GM13977 (cell line): ENCODE data around the gene WWOX.

ENCODE experiments used
- DNase-seq: peaks from one replicate; pipeline ENCODE4 v3.0.0; 2012; ENCODE audit warnings: low spot score
- CTCF ChIP-seq: IDR thresholded peaks from 2 replicates; pipeline ENCODE4 v1.5.1; 2012; ENCODE audit warnings: mild to moderate bottlenecking, control low read depth; ENCODE audit not compliant: insufficient read depth; ENCODE audit errors: extremely low read depth, missing control alignments
- in situ Hi-C: fragments of 300-500 bp; cut with MboI; formaldehyde crosslinking; loops from one replicate; pipeline ENCODE4 v1.12.0; 2022; ENCODE audit warnings: low sequenced_read_pairs, low pct_unique_long_range_greater_than_20kb, mixed read lengths, inconsistent platforms; ENCODE audit not compliant: unreplicated experiment

The WWOX gene

GRCh38 chr16:78094166-78094565 is 5.3 kb upstream of the WWOX start:
- in situ Hi-C loops: no loop called here

GRCh38 chr16:78094998-78095397 is 4.5 kb upstream of the WWOX start:
- TF ChIP-seq CTCF: no peak
- in situ Hi-C loops: no loop called here
- DNase-seq: no peak

More at GRCh38 chr16:78094166-78094565, 5.3 kb upstream of the WWOX start:
- no peak for DNase-seq
- peak; percentile 6 for TF ChIP-seq CTCF

- in situ Hi-C loops: no loop called here
- no peak for TF ChIP-seq CTCF
- no peak for DNase-seq
These were observed 3.1 kb upstream of the WWOX start for GRCh38 chr16:78096386-78096785.

- TF ChIP-seq CTCF: no peak
- DNase-seq: no peak
- in situ Hi-C loops: no loop called here
These were observed 1.9 kb upstream of the WWOX start for GRCh38 chr16:78097548-78097947.

GRCh38 chr16:78098087-78098486 is 1.4 kb upstream of the WWOX start:
- in situ Hi-C loops: no loop called here
- no peak for TF ChIP-seq CTCF

GRCh38 chr16:78098595-78099270 is 721 bp upstream of the WWOX start:
- no peak for DNase-seq
- in situ Hi-C loops: no loop called here
- TF ChIP-seq CTCF: no peak

More at GRCh38 chr16:78098087-78098486, 1.4 kb upstream of the WWOX start:
- DNase-seq: peak; percentile 34
